IgD-negative memory B cell (primary cell): ENCODE results near the gene POLR3A. TPM values are rescaled to one million over a fixed set of nuclear protein-coding genes. Genes with fewer than 3 reads are reported as not detected.

Experiments
- H3K27ac Mint-ChIP-seq, 3 donors: one replicate each; pipeline ENCODE4 v1.8.0; 2020 to 2022; ENCODE audit warnings: mild to moderate bottlenecking in 3 of 3, mixed read lengths in 3 of 3, moderate library complexity in 1 of 3
- H3K27me3 Mint-ChIP-seq: one replicate; pipeline ENCODE4 v1.8.0; 2021; ENCODE audit warnings: mixed read lengths
- H3K36me3 Mint-ChIP-seq: one replicate; pipeline ENCODE4 v1.8.0; 2020; ENCODE audit warnings: mild to moderate bottlenecking, mixed read lengths
- H3K4me1 Mint-ChIP-seq, 3 donors: one replicate each; pipeline ENCODE4 v1.8.0; 2020 to 2022; ENCODE audit warnings: mixed read lengths in 3 of 3, mild to moderate bottlenecking in 1 of 3
- H3K4me3 Mint-ChIP-seq, 4 donors: one replicate each; pipeline ENCODE4 v1.8.0; 2020 to 2022; ENCODE audit warnings: mild to moderate bottlenecking in 4 of 4, mixed read lengths in 4 of 4, moderate library complexity in 3 of 4
- H3K9me3 Mint-ChIP-seq, 3 donors: one replicate each; pipeline ENCODE4 v1.8.0; 2020 to 2021; ENCODE audit warnings: mixed read lengths in 3 of 3, mild to moderate bottlenecking in 1 of 3
- polyA plus RNA-seq: library from polyadenylated mRNA; unstranded; fragments of 300-500 nt; fragmentation: Illumina TruSeq; gene quantifications from one replicate; pipeline ENCODE4 v1.2.3, GENCODE V29; 2021

Gene POLR3A
- polyA plus RNA-seq, 1 donor from 2014 or later: 6.5 TPM

GRCh38 chr10:77965294-77965693 is 64.0 kb downstream of the POLR3A start:
- Mint-ChIP-seq H3K27ac (no peak overlapping the region), H3K4me3 (no peak overlapping the region), H3K9me3 (peaks cover 3 to 11% (median 5%) of the 10 kb centered on the region in 3 donors), H3K4me1 (no peaks in the 10 kb centered on the region), H3K36me3 (peaks cover 2% of the 10 kb centered on the region), H3K27me3 (peaks cover 1% of the 10 kb centered on the region)

DNA sequence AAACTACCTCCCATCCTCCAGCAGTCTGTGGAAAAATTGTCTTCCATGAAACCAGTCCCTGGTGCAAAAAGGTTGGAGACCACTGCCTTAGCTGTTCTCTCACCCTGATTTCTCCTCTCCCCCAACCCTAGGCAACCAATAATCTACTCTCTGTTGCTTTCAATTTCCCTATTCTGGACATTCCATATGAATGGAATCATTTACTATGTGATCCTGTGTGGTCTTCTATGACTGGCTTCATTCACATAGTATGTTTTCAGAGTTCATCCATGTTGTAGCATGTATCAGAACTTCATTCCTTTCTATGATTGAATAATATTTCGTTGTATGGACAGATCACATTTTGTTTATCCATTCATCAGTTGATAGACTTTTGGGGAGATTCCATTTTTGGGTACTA is 64.5 kb downstream of the POLR3A start:
- Mint-ChIP-seq H3K4me1 (no peaks in the 10 kb centered on the region), H3K4me3 (no peak overlapping the region), H3K27me3 (peaks cover 1% of the 10 kb centered on the region), H3K9me3 (peaks cover 3 to 11% (median 5%) of the 10 kb centered on the region in 3 donors), H3K27ac (no peak overlapping the region), H3K36me3 (peaks cover 2% of the 10 kb centered on the region)

- no peak overlapping the region for H3K27ac Mint-ChIP-seq
- no peaks in the 10 kb centered on the region for H3K4me1 Mint-ChIP-seq
- no peak overlapping the region for H3K4me3 Mint-ChIP-seq
- H3K36me3 Mint-ChIP-seq: peaks cover 2% of the 10 kb centered on the region
- H3K27me3 Mint-ChIP-seq: peaks cover 6% of the 10 kb centered on the region
- peaks cover 3 to 11% (median 5%) of the 10 kb centered on the region in 3 donors for H3K9me3 Mint-ChIP-seq
These were observed 65.4 kb downstream of the POLR3A start for GRCh38 chr10:77963901-77964300.

DNA sequence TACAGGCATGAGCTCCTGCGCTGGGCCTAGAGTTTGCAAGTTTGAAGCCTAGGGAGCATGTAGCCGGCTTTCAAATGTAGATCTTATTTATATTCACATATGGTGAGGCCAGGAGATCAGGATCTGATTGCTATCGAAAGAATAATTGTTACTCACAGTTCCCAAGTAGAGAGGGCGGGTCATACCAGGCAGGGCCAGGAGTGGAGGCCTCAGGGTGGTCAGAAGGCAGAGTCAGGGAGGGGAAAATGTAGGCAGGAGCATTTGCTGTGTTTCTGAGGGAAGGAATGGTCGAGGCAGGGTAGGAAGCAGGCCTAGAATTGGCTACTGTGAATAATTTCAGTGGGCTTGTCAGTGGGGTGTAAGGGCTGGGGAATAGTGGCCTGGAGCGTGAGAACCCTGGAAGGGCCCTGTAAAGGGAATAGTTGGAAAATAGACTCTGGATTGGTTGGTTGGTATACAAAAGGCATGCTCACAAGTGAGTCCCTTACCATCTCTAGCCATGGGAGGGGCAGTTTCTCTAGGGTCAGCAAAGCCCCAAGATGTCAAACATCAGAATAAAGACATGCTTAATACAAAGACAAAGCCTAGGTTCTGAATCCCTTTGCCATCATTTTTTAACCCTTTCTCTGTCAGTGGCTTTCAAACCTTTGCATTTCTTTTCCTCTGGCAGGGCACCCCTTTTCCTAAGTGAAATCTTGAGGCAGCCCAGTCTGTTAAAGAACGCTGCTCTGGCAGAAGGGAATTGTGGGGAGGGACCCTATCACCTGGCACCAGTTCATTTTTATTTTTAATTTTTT is 66.8 kb downstream of the POLR3A start:
- Mint-ChIP-seq H3K27me3 (peaks cover 8% of the 10 kb centered on the region), H3K27ac (no peak overlapping the region), H3K4me3 (no peak overlapping the region), H3K4me1 (no peaks in the 10 kb centered on the region), H3K9me3 (peaks cover 3 to 11% (median 5%) of the 10 kb centered on the region in 3 donors), H3K36me3 (peaks cover 2% of the 10 kb centered on the region)

GRCh38 chr10:77961668-77962067 is 67.6 kb downstream of the POLR3A start:
- peaks cover 3 to 11% (median 5%) of the 10 kb centered on the region in 3 donors for H3K9me3 Mint-ChIP-seq
- H3K36me3 Mint-ChIP-seq: peaks cover 2% of the 10 kb centered on the region
- peak overlapping the region in 1 of 3 donors; percentile 27 for H3K27ac Mint-ChIP-seq
- H3K4me3 Mint-ChIP-seq: no peak overlapping the region
- peaks cover 8% of the 10 kb centered on the region for H3K27me3 Mint-ChIP-seq
- H3K4me1 Mint-ChIP-seq: no peaks in the 10 kb centered on the region

DNA sequence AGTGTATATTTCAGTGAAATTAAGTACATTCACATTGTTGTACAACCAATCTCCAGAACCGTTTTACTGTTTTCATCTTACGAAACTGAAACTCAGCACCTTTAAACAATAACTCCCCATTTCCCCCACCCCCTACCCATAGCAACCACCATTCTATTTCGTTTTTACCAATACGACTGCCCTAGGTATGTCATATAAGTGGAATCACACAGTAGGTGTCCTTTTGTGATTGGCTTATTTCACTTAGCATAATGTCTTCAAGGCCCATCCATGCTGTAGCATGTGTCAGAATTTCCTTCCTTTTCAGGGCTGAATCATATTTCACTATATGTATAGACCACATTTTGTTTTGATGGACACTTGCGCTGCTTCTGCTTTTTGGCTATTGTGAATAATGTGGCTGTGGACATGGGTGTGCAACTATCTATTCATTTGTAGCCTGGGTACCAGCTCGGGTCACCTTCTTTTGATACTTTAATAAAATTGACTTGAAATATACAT is 68.4 kb downstream of the POLR3A start:
- Mint-ChIP-seq H3K9me3 (peaks cover 3 to 11% (median 5%) of the 10 kb centered on the region in 3 donors), H3K27ac (no peak overlapping the region), H3K4me3 (no peak overlapping the region), H3K4me1 (no peaks in the 10 kb centered on the region), H3K27me3 (peaks cover 8% of the 10 kb centered on the region), H3K36me3 (peaks cover 2% of the 10 kb centered on the region)

- Mint-ChIP-seq H3K27me3 (peaks cover 8% of the 10 kb centered on the region), H3K36me3 (peaks cover 2% of the 10 kb centered on the region), H3K9me3 (peaks cover 3 to 10% (median 5%) of the 10 kb centered on the region in 3 donors), H3K4me1 (no peaks in the 10 kb centered on the region), H3K4me3 (no peak overlapping the region), H3K27ac (no peak overlapping the region)
These were observed 69.3 kb downstream of the POLR3A start for GRCh38 chr10:77959887-77960455.

- peaks cover 1 to 6% (median 2%) of the 10 kb centered on the region in 3 donors for H3K9me3 Mint-ChIP-seq
These were observed 69.9 kb downstream of the POLR3A start for GRCh38 chr10:77959384-77959783.

GRCh38 chr10:77955136-77955535 is 74.2 kb downstream of the POLR3A start:
- no peak overlapping the region for H3K27ac Mint-ChIP-seq
- no peaks in the 10 kb centered on the region for H3K4me1 Mint-ChIP-seq
- peaks cover 2% of the 10 kb centered on the region for H3K36me3 Mint-ChIP-seq
- peaks cover 7% of the 10 kb centered on the region for H3K27me3 Mint-ChIP-seq
- H3K9me3 Mint-ChIP-seq: peaks cover 4 to 21% (median 10%) of the 10 kb centered on the region in 3 donors
- no peak overlapping the region for H3K4me3 Mint-ChIP-seq

More at GRCh38 chr10:77959384-77959783, 69.9 kb downstream of the POLR3A start:
- H3K27ac Mint-ChIP-seq: no peak overlapping the region
- peaks cover 8% of the 10 kb centered on the region for H3K27me3 Mint-ChIP-seq
- H3K36me3 Mint-ChIP-seq: peaks cover 2% of the 10 kb centered on the region
- H3K4me1 Mint-ChIP-seq: no peaks in the 10 kb centered on the region
- H3K4me3 Mint-ChIP-seq: no peak overlapping the region

- Mint-ChIP-seq H3K27ac (no peak overlapping the region), H3K27me3 (peaks cover 8% of the 10 kb centered on the region), H3K4me1 (no peaks in the 10 kb centered on the region), H3K4me3 (no peak overlapping the region), H3K36me3 (peaks cover 2% of the 10 kb centered on the region), H3K9me3 (peaks cover 4 to 21% (median 10%) of the 10 kb centered on the region in 3 donors)
These were observed 80.1 kb downstream of the POLR3A start for GRCh38 chr10:77949167-77949566.

GRCh38 chr10:77946084-77946483 is 83.2 kb downstream of the POLR3A start:
- Mint-ChIP-seq H3K4me1 (no peaks in the 10 kb centered on the region), H3K9me3 (peaks cover 4 to 8% (median 8%) of the 10 kb centered on the region in 3 donors), H3K27ac (no peak overlapping the region), H3K27me3 (peaks cover 8% of the 10 kb centered on the region), H3K36me3 (peaks cover 2% of the 10 kb centered on the region), H3K4me3 (no peak overlapping the region)

GRCh38 chr10:77944519-77944918 is 84.8 kb downstream of the POLR3A start:
- Mint-ChIP-seq H3K27ac (no peak overlapping the region), H3K27me3 (peaks cover 6% of the 10 kb centered on the region), H3K4me1 (no peaks in the 10 kb centered on the region), H3K36me3 (no peaks in the 10 kb centered on the region), H3K9me3 (no peaks in the 10 kb centered on the region), H3K4me3 (no peak overlapping the region)

DNA sequence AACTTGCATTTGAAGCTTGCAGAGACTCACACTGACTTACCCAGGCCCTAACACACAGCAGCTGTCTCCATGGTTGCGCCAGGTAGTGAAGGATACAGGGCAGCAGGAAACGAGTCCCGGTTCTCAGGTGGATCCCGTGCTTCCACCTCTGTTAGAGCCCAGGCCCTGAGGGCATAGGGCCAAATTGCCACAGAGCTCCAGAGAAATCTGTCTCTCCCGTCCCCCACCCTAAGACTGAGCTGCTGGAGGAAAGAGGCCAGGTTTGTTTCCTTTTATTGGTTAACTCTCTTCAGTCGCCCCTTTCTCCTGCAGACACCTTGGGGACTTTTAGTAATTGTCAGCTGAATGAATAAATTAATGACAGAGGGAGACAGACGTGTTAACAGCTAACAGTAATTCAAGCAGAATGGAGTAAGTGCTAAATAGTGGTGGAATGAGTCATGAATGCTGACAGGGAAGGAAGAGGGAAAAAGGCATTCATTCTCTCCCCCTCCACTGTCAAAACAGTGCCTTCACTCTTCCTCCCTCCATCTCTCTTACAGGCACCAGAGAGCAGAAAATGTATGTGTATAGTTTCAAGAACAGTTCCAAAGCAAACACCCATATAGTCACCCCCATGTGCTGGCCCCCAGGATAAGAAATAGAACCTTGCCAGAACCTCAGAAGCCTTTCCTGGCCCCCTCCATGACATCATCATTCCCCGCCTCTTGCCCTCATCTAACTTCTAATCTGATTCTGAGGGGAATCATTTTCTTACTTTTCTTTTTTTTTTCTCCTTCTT is 86.0 kb downstream of the POLR3A start:
- Mint-ChIP-seq H3K36me3 (no peaks in the 10 kb centered on the region), H3K9me3 (no peaks in the 10 kb centered on the region), H3K4me1 (no peaks in the 10 kb centered on the region), H3K27me3 (peaks cover 6% of the 10 kb centered on the region), H3K4me3 (no peak overlapping the region), H3K27ac (peak overlapping the region in 1 of 3 donors; percentile 28)

DNA sequence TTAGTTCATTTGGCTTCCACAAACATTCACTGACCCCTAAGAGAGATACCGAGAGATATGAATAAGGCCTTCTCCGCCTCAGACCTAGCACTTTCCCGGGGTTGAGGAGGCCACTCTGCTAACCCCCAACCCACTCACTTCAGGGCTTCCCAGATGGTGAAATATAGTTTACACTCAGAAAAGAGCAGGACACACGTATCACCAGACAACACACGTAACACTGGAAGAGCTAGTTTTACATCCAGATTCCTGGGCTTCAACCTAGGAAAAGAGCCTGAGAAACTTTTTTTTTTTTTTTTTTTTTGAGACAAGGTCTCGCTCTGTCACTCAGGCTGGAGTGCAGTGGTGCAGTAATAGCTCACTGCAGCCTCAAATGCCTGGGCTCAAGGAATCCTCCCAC is 87.5 kb downstream of the POLR3A start:
- no peak overlapping the region for H3K27ac Mint-ChIP-seq
- no peaks in the 10 kb centered on the region for H3K4me1 Mint-ChIP-seq
- H3K36me3 Mint-ChIP-seq: no peaks in the 10 kb centered on the region
- peaks cover 6% of the 10 kb centered on the region for H3K27me3 Mint-ChIP-seq
- H3K4me3 Mint-ChIP-seq: no peak overlapping the region
- H3K9me3 Mint-ChIP-seq: no peaks in the 10 kb centered on the region

- Mint-ChIP-seq H3K36me3 (no peaks in the 10 kb centered on the region), H3K27me3 (peaks cover 6% of the 10 kb centered on the region), H3K4me1 (no peaks in the 10 kb centered on the region), H3K27ac (no peak overlapping the region), H3K9me3 (no peaks in the 10 kb centered on the region), H3K4me3 (no peak overlapping the region)
These were observed 88.7 kb downstream of the POLR3A start for GRCh38 chr10:77940627-77941026.
